ENCODE data around the gene MBD3L2B. TPM values are rescaled to one million over a fixed set of nuclear protein-coding genes. Genes with fewer than 3 reads are reported as not detected.

The MBD3L2B gene
- polyA plus RNA-seq, 1 experiment, result not detected

GRCh38 chr19:7010722-7011593 lies 10.3 kb downstream of the MBD3L2B start:
- Histone ChIP-seq H3K4me3 (ENCODE audit: low read depth, low read length) (no peak overlapping the region), H3K27me3 (ENCODE audit: control insufficient read depth, insufficient read depth, low read length) (no peaks in the 10 kb centered on the region), H3K36me3 (ENCODE audit: control insufficient read depth, insufficient read depth, low read length) (no peaks in the 10 kb centered on the region)
- TF ChIP-seq CTCF (IDR thresholded peaks at IDR 0.05; ENCODE audit: insufficient read depth, low read depth, low read length), result no peak
- no peak for DNase-seq (ENCODE audit: low read depth)
- ChIA-PET POLR2A (no interaction called here), CTCF (no interaction called here)

GRCh38 chr19:7007859-7008258 lies 13.4 kb downstream of the MBD3L2B start:
- no peaks in the 10 kb centered on the region for H3K27me3 ChIP-seq (ENCODE audit: control insufficient read depth, insufficient read depth, low read length)
- no peak for TF ChIP-seq CTCF (IDR thresholded peaks at IDR 0.05; ENCODE audit: insufficient read depth, low read depth, low read length)
- CTCF ChIA-PET, result no interaction called here
- no peak overlapping the region for H3K4me3 ChIP-seq (ENCODE audit: low read depth, low read length)
- DNase-seq (ENCODE audit: low read depth), result no peak
- POLR2A ChIA-PET, result no interaction called here
- H3K36me3 ChIP-seq (ENCODE audit: control insufficient read depth, insufficient read depth, low read length), result no peaks in the 10 kb centered on the region

- Histone ChIP-seq H3K27me3 (ENCODE audit: control insufficient read depth, insufficient read depth, low read length) (no peaks in the 10 kb centered on the region), H3K4me3 (ENCODE audit: low read depth, low read length) (no peak overlapping the region), H3K36me3 (ENCODE audit: control insufficient read depth, insufficient read depth, low read length) (no peaks in the 10 kb centered on the region)
- ChIA-PET POLR2A (no interaction called here), CTCF (no interaction called here)
- no peak for DNase-seq (ENCODE audit: low read depth)
- TF ChIP-seq CTCF (IDR thresholded peaks at IDR 0.05; ENCODE audit: insufficient read depth, low read depth, low read length), result no peak
Observed at GRCh38 chr19:7006135-7006704, 15.0 kb downstream of the MBD3L2B start.

DNA sequence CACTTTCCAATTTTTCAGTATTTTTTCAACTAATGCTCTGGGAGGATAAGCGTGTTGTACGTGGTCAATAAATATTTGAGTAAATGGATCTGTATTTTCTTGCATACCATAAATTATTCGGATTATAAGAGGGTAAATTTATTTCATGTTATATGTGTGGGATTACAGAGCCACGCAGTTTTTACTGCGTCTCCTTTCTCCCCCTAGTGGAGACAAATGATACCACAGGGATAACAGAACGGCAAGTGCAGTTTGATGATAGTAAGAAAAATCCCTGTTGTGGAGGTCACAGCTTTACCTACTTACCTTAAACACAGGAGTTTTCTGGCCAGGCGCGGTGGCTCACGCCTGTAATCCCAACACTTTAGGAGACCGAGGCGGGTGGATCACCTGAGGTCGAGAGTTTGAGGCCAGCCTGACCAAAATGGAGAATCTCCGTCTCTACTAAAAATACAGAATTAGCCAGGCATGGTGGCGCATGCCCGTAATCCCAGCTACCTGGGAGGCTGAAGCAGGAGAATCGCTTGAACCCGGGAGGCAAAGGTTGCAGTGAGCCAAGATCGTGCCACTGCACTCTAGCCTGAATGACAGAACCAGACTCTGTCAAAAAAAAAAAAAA lies 16.8 kb downstream of the MBD3L2B start:
- Histone ChIP-seq H3K4me3 (ENCODE audit: low read depth, low read length) (no peak overlapping the region), H3K27me3 (ENCODE audit: control insufficient read depth, insufficient read depth, low read length) (no peaks in the 10 kb centered on the region), H3K36me3 (ENCODE audit: control insufficient read depth, insufficient read depth, low read length) (no peaks in the 10 kb centered on the region)
- ChIA-PET POLR2A (no interaction called here), CTCF (no interaction called here)
- TF ChIP-seq CTCF (IDR thresholded peaks at IDR 0.05; ENCODE audit: insufficient read depth, low read depth, low read length), result no peak
- no peak for DNase-seq (ENCODE audit: low read depth)

- no peaks in the 10 kb centered on the region for H3K36me3 ChIP-seq (ENCODE audit: control insufficient read depth, insufficient read depth, low read length)
- no peak overlapping the region for H3K4me3 ChIP-seq (ENCODE audit: low read depth, low read length)
- ChIA-PET POLR2A (no interaction called here), CTCF (no interaction called here)
- no peak for TF ChIP-seq CTCF (IDR thresholded peaks at IDR 0.05; ENCODE audit: insufficient read depth, low read depth, low read length)
- no peaks in the 10 kb centered on the region for H3K27me3 ChIP-seq (ENCODE audit: control insufficient read depth, insufficient read depth, low read length)
- no peak for DNase-seq (ENCODE audit: low read depth)
Observed at GRCh38 chr19:7000816-7001215, 20.4 kb downstream of the MBD3L2B start.

All from BJ (cell line).